Ascending aorta (tissue), 2 donors: ENCODE results near the gene GPR35. TPM values are rescaled to one million over a fixed set of nuclear protein-coding genes. Genes with fewer than 3 reads are reported as not detected.

Source experiments
- DNase-seq, 2 donors: peaks; one replicate each; pipeline ENCODE4 v3.0.0-alpha.2; 2019; ENCODE audit warnings: low spot score in 2 of 2
- H3K27ac ChIP-seq, 2 donors: fragments of 200-600 bp; sonication (generic); one replicate each; pipeline ENCODE4 v1.5.1; 2016 to 2017; ENCODE audit warnings: mild to moderate bottlenecking in 1 of 2
- H3K27me3 ChIP-seq: fragments of 200-600 bp; sonication (generic); one replicate; pipeline ENCODE4 v1.5.1; 2017
- H3K36me3 ChIP-seq, 2 donors: fragments of 200-600 bp; sonication (generic); one replicate each; pipeline ENCODE4 v1.5.1; 2016
- H3K4me1 ChIP-seq, 2 donors: fragments of 200-600 bp; sonication (generic); one replicate each; pipeline ENCODE4 v1.5.1; 2016 to 2017; ENCODE audit warnings: mild to moderate bottlenecking in 1 of 2
- H3K4me3 ChIP-seq, 2 donors: fragments of 200-600 bp; sonication (generic); one replicate each; pipeline ENCODE4 v1.5.1; 2016 to 2017; ENCODE audit warnings: mild to moderate bottlenecking in 1 of 2
- H3K9me3 ChIP-seq, 2 donors: fragments of 200-600 bp; sonication (generic); one replicate each; pipeline ENCODE4 v1.5.1; 2016
- CTCF ChIP-seq, 3 experiments: fragments of 200-600 bp in 2 of 3; fragments of 450-650 bp in 1 of 3; sonication (generic) in 2 of 3; IDR thresholded peaks; one replicate each; pipeline ENCODE4 v1.5.1; 2016 to 2019; ENCODE audit warnings: antibody characterized with exemption in 3 of 3, mild to moderate bottlenecking in 1 of 3, moderate library complexity in 1 of 3
- intact Hi-C: fragments of 100-400 bp; cut with DNase I; formaldehyde crosslinking; loops from one replicate; pipeline ENCODE4 v1.15.1; 2023
- total RNA-seq: library from RNA; depleted of rRNA; stranded (reverse); fragments of >200 nt; gene quantifications from one replicate; pipeline ENCODE4 v1.1.0, GENCODE V29; 2016

Gene GPR35
- total RNA-seq, 1 donor from 2014 or later, result not detected

- Histone ChIP-seq H3K9me3 (no peaks in the 10 kb centered on the region), H3K27me3 (no peaks in the 10 kb centered on the region), H3K36me3 (peaks cover 29 to 47% of the 10 kb centered on the region in 2 donors), H3K4me1 (no peaks in the 10 kb centered on the region), H3K4me3 (no peak overlapping the region), H3K27ac (peak overlapping the region in 1 of 2 donors; percentile 39)
- no peak for TF ChIP-seq CTCF (IDR thresholded peaks at IDR 0.05)
- DNase-seq, result no peak
- intact Hi-C loops, result no loop called here
These were observed 46.8 kb upstream of the GPR35 start for GRCh38 chr2:240578488-240578887.

GRCh38 chr2:240579071-240579762 is 46.1 kb upstream of the GPR35 start:
- H3K9me3 ChIP-seq, result no peaks in the 10 kb centered on the region
- peaks cover 25 to 41% of the 10 kb centered on the region in 2 donors for H3K36me3 ChIP-seq
- no peak for DNase-seq
- H3K27ac ChIP-seq, result peak overlapping the region; percentile 39 to 48
- no peak for TF ChIP-seq CTCF (IDR thresholded peaks at IDR 0.05)
- H3K4me3 ChIP-seq, result no peak overlapping the region
- H3K27me3 ChIP-seq, result no peaks in the 10 kb centered on the region
- no peaks in the 10 kb centered on the region for H3K4me1 ChIP-seq
- intact Hi-C loops, result no loop called here

GRCh38 chr2:240579771-240580614 is 45.3 kb upstream of the GPR35 start:
- Histone ChIP-seq H3K27ac (peak overlapping the region; percentile 39 to 48), H3K4me1 (peaks cover 4 to 7% of the 10 kb centered on the region in 2 donors), H3K36me3 (peaks cover 17 to 35% of the 10 kb centered on the region in 2 donors), H3K9me3 (no peaks in the 10 kb centered on the region), H3K27me3 (no peaks in the 10 kb centered on the region), H3K4me3 (no peak overlapping the region)
- intact Hi-C loops, result no loop called here
- no peak for TF ChIP-seq CTCF (IDR thresholded peaks at IDR 0.05)
- peak; percentile 47 to 86 for DNase-seq

- DNase-seq, result no peak
- TF ChIP-seq CTCF (IDR thresholded peaks at IDR 0.05), result no peak
- peaks cover 12 to 14% of the 10 kb centered on the region in 2 donors for H3K4me1 ChIP-seq
- no peaks in the 10 kb centered on the region for H3K9me3 ChIP-seq
- H3K36me3 ChIP-seq, result peaks cover 11 to 16% of the 10 kb centered on the region in 2 donors
- intact Hi-C loops, result no loop called here
- H3K4me3 ChIP-seq, result no peak overlapping the region
- H3K27ac ChIP-seq, result no peak overlapping the region
- H3K27me3 ChIP-seq, result no peaks in the 10 kb centered on the region
These were observed 43.5 kb upstream of the GPR35 start for GRCh38 chr2:240581811-240582210.

GRCh38 chr2:240582781-240583180 is 42.5 kb upstream of the GPR35 start:
- no peak for TF ChIP-seq CTCF (IDR thresholded peaks at IDR 0.05)
- Histone ChIP-seq H3K4me3 (no peak overlapping the region), H3K27ac (no peak overlapping the region), H3K27me3 (no peaks in the 10 kb centered on the region), H3K4me1 (peaks cover 17 to 20% of the 10 kb centered on the region in 2 donors), H3K36me3 (peaks cover 4 to 7% of the 10 kb centered on the region in 2 donors), H3K9me3 (no peaks in the 10 kb centered on the region)
- DNase-seq, result no peak
- intact Hi-C loops, result no loop called here
